Measurements from ENCODE around the gene VARS2. TPM values are rescaled to one million over a fixed set of nuclear protein-coding genes. Genes with fewer than 3 reads are reported as not detected.

Gene VARS2
- total RNA-seq, 2 experiments from 2014 or later: 38.0 to 43.1 TPM

GRCh38 chr6:30887901-30888815 is 25.9 kb upstream of the VARS2 start:
- Mint-ChIP-seq H3K27ac (no peak overlapping the region), H3K4me3 (no peak overlapping the region), H3K27me3 (peaks cover 2% of the 10 kb centered on the region), H3K9me3 (no peaks in the 10 kb centered on the region), H3K4me1 (peaks cover 19% of the 10 kb centered on the region), H3K36me3 (no peaks in the 10 kb centered on the region)
- POLR2A ChIA-PET: no interaction called here
- peak; percentile 4 for DNase-seq
- ATAC-seq (ENCODE audit: low read depth): no peak

GRCh38 chr6:30888816-30889495 is 25.1 kb upstream of the VARS2 start:
- ATAC-seq (ENCODE audit: low read depth) (no peak), DNase-seq (peak; percentile 18)
- Mint-ChIP-seq H3K36me3 (no peaks in the 10 kb centered on the region), H3K4me3 (no peak overlapping the region), H3K27me3 (no peaks in the 10 kb centered on the region), H3K9me3 (no peaks in the 10 kb centered on the region), H3K4me1 (peaks cover 14% of the 10 kb centered on the region), H3K27ac (no peak overlapping the region)
- POLR2A ChIA-PET: no interaction called here

- ATAC-seq (ENCODE audit: low read depth) (no peak), DNase-seq (no peak)
- Mint-ChIP-seq H3K4me3 (no peak overlapping the region), H3K27me3 (no peaks in the 10 kb centered on the region), H3K9me3 (no peaks in the 10 kb centered on the region), H3K27ac (no peak overlapping the region), H3K4me1 (peaks cover 14% of the 10 kb centered on the region), H3K36me3 (no peaks in the 10 kb centered on the region)
- POLR2A ChIA-PET: no interaction called here
These were observed 24.5 kb upstream of the VARS2 start for GRCh38 chr6:30889496-30889885.

DNA sequence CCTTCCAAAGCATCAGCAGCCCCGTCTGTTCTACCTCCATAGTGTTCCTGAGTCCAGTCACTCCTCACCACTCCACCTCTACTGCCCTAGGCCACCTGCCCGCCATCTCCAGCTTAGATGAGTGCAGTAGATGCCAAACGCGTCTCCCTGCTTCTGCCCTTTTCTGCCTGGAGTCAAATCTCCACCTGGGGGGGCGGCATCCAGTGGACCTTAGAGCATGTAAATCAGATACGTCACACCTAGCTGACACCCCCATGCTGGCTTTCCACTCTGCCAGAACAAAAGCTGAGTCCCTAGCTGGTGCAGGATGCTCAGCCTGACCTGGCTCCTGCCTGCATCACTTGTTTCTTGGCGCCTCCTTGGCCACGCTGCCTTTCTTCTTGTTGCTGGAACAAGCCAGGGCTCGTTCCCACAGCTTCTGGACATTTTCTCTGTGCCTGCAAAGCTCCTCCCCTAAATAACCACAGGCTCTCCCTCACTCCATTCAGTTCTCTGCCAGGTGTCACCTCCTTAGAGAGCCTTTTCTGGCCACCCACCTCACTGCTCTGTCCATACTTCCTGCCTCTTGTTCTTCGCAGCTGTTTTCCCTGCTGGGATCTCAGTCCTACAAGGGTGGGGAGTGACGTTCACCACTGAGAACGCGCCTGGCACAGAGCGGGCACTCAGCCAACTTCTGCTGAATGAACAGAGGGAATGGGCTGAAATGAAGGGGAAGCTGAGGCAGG is 24.0 kb upstream of the VARS2 start:
- no peak overlapping the region for H3K4me3 Mint-ChIP-seq
- DNase-seq (peak; percentile 17), ATAC-seq (ENCODE audit: low read depth) (no peak)
- H3K27me3 Mint-ChIP-seq: no peaks in the 10 kb centered on the region
- POLR2A ChIA-PET: interaction anchor here (1.3 kb wide), 1 partner anchor 9 kb away, joined by 3 read pairs; no protein-coding TSS in a partner anchor
- peaks cover 11% of the 10 kb centered on the region for H3K4me1 Mint-ChIP-seq
- peaks cover 4% of the 10 kb centered on the region for H3K36me3 Mint-ChIP-seq
- no peaks in the 10 kb centered on the region for H3K9me3 Mint-ChIP-seq
- H3K27ac Mint-ChIP-seq: no peak overlapping the region

DNA sequence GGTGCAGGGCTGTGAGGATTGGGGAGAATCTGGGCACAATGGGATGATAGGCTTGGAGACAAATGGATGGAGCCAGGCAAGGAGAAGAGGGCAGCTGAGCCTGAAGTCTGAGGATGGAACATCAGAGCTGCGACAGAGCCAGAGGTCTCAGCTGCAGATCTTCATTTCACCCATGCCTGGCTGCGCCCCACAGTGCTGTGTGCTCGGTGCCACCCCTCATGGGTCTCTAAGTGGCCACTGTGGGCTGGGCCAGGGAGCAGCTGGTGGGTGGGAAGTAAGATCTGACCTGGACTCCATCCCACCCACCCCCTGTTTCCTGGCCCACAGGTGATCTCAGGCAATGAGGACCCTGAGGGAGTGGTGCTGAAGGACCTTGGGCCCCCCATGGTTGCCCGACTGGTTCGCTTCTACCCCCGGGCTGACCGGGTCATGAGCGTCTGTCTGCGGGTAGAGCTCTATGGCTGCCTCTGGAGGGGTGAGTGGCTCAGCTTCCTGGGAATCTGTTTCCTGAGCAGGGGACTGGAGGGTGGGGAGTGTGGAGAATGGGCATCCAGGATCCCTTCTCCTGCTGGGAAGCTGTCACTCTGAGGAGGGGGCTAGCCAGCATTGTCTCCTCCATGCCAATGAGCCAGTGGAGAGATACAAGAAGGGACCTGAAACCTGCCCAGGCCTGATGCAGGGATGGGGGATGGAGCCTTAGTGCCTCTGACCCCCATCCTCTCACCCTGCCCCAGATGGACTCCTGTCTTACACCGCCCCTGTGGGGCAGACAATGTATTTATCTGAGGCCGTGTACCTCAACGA is 23.2 kb upstream of the VARS2 start:
- H3K4me1 Mint-ChIP-seq: peaks cover 3% of the 10 kb centered on the region
- peaks cover 4% of the 10 kb centered on the region for H3K36me3 Mint-ChIP-seq
- ATAC-seq (ENCODE audit: low read depth) (no peak), DNase-seq (peak; percentile 15)
- H3K27ac Mint-ChIP-seq: no peak overlapping the region
- H3K9me3 Mint-ChIP-seq: no peaks in the 10 kb centered on the region
- no peaks in the 10 kb centered on the region for H3K27me3 Mint-ChIP-seq
- no peak overlapping the region for H3K4me3 Mint-ChIP-seq
- POLR2A ChIA-PET: interaction anchor here (1.3 kb wide), 1 partner anchor 9 kb away, joined by 3 read pairs; no protein-coding TSS in a partner anchor

GRCh38 chr6:30891450-30891723 is 22.7 kb upstream of the VARS2 start:
- no peak for DNase-seq
- Mint-ChIP-seq H3K36me3 (peaks cover 4% of the 10 kb centered on the region), H3K27ac (no peak overlapping the region), H3K4me3 (no peak overlapping the region), H3K27me3 (no peaks in the 10 kb centered on the region), H3K9me3 (no peaks in the 10 kb centered on the region), H3K4me1 (no peaks in the 10 kb centered on the region)
- POLR2A ChIA-PET: no interaction called here
- no peak for ATAC-seq (ENCODE audit: low read depth)

DNA sequence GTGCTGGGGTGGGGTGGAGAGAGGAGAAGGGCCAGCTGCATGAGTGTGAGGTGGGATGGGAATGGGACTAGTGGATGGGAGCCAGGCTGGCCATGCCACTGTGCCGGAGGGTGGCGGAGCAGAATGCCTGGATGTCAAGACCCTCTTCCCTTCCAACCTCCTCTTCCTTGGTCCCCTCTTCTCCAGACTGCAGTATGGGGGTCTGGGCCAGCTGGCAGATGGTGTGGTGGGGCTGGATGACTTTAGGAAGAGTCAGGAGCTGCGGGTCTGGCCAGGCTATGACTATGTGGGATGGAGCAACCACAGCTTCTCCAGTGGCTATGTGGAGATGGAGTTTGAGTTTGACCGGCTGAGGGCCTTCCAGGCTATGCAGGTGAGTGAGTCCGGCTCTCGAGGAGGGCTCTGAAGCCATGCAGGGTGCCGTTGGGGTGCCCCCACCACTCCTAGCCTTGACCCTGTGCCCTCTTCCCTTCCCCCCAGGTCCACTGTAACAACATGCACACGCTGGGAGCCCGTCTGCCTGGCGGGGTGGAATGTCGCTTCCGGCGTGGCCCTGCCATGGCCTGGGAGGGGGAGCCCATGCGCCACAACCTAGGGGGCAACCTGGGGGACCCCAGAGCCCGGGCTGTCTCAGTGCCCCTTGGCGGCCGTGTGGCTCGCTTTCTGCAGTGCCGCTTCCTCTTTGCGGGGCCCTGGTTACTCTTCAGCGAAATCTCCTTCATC is 22.1 kb upstream of the VARS2 start:
- H3K36me3 Mint-ChIP-seq: peaks cover 4% of the 10 kb centered on the region
- H3K9me3 Mint-ChIP-seq: no peaks in the 10 kb centered on the region
- DNase-seq: no peak
- no peaks in the 10 kb centered on the region for H3K4me1 Mint-ChIP-seq
- ATAC-seq (ENCODE audit: low read depth): no peak
- POLR2A ChIA-PET: no interaction called here
- H3K27ac Mint-ChIP-seq: no peak overlapping the region
- H3K27me3 Mint-ChIP-seq: no peaks in the 10 kb centered on the region
- H3K4me3 Mint-ChIP-seq: no peak overlapping the region

- Mint-ChIP-seq H3K27me3 (no peaks in the 10 kb centered on the region), H3K4me3 (no peak overlapping the region), H3K36me3 (peaks cover 4% of the 10 kb centered on the region), H3K27ac (no peak overlapping the region), H3K4me1 (no peaks in the 10 kb centered on the region), H3K9me3 (no peaks in the 10 kb centered on the region)
- DNase-seq (no peak), ATAC-seq (ENCODE audit: low read depth) (no peak)
- POLR2A ChIA-PET: no interaction called here
These were observed 20.9 kb upstream of the VARS2 start for GRCh38 chr6:30893001-30893591.

GRCh38 chr6:30893666-30894065 is 20.4 kb upstream of the VARS2 start:
- Mint-ChIP-seq H3K27me3 (no peaks in the 10 kb centered on the region), H3K27ac (no peak overlapping the region), H3K9me3 (no peaks in the 10 kb centered on the region), H3K36me3 (peaks cover 7% of the 10 kb centered on the region), H3K4me3 (no peak overlapping the region), H3K4me1 (no peaks in the 10 kb centered on the region)
- ATAC-seq (ENCODE audit: low read depth) (no peak), DNase-seq (no peak)
- POLR2A ChIA-PET: no interaction called here

DNA sequence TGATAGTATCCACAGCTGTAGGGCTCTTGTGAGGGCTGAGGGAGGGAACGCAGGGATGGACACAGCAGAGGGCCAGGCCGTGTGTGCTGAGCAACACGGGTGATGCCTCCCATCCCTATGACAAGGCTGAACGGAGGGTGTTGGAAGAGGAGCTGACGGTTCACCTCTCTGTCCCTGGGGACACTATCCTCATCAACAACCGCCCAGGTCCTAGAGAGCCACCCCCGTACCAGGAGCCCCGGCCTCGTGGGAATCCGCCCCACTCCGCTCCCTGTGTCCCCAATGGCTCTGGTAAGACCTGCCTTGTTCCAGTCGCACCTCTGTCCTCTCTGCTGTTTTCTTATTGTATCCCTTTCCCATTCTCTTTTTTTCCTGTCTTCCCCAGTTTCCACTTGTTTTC is 19.7 kb upstream of the VARS2 start:
- no peak overlapping the region for H3K4me3 Mint-ChIP-seq
- H3K36me3 Mint-ChIP-seq: peaks cover 7% of the 10 kb centered on the region
- POLR2A ChIA-PET: no interaction called here
- no peak overlapping the region for H3K27ac Mint-ChIP-seq
- DNase-seq (no peak), ATAC-seq (ENCODE audit: low read depth) (no peak)
- no peaks in the 10 kb centered on the region for H3K9me3 Mint-ChIP-seq
- H3K27me3 Mint-ChIP-seq: no peaks in the 10 kb centered on the region
- no peaks in the 10 kb centered on the region for H3K4me1 Mint-ChIP-seq

GRCh38 chr6:30894935-30895334 is 19.1 kb upstream of the VARS2 start:
- POLR2A ChIA-PET: no interaction called here
- Mint-ChIP-seq H3K36me3 (peaks cover 9% of the 10 kb centered on the region), H3K4me3 (no peak overlapping the region), H3K9me3 (no peaks in the 10 kb centered on the region), H3K27ac (peak overlapping the region; percentile 27), H3K4me1 (no peaks in the 10 kb centered on the region), H3K27me3 (no peaks in the 10 kb centered on the region)
- no peak for ATAC-seq (ENCODE audit: low read depth)
- DNase-seq: no peak

- H3K9me3 Mint-ChIP-seq: no peaks in the 10 kb centered on the region
- peaks cover 9% of the 10 kb centered on the region for H3K36me3 Mint-ChIP-seq
- no peak for DNase-seq
- no peak overlapping the region for H3K27ac Mint-ChIP-seq
- POLR2A ChIA-PET: interaction anchor here (0.8 kb wide), 1 partner anchor 281 kb away, joined by 4 read pairs; no protein-coding TSS in a partner anchor
- no peaks in the 10 kb centered on the region for H3K27me3 Mint-ChIP-seq
- H3K4me1 Mint-ChIP-seq: no peaks in the 10 kb centered on the region
- no peak overlapping the region for H3K4me3 Mint-ChIP-seq
- ATAC-seq (ENCODE audit: low read depth): no peak
These were observed 18.7 kb upstream of the VARS2 start for GRCh38 chr6:30895343-30895742.

Data from activated naive CD8-positive, alpha-beta T cell treated with anti-CD3 and anti-CD28 coated beads, Interleukin-2, amount 10 ng/mL, durations not matched to agents 7 days and 5 days (primary cell).